ENCODE results near the gene TIPRL.
"Not testable (repeated sequence)": the region's sequence is repeated elsewhere in the genome, so short reads cannot be mapped to it uniquely, and the experiment has no call there.

Gene TIPRL

DNA sequence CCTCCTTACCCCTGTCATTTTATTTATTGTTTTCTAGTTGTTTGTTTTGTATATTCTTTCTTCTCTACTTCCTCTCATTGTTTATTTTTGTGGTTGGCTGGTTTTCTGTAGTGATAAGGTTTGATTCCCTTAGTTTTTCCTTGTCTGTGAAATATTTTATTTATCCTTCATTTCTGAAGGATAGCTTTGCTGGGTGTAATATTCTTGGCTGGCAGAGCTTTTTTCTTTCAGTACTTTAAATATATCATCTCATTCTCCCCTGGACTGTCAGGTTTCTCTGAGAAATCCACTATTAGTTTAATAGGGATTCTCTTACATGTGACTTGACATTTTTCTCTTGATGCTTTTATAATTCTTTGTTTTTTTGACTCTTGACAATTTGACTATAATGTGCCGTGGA, 18.8 kb upstream of the TIPRL start:
- DNase-seq: no peak

DNA sequence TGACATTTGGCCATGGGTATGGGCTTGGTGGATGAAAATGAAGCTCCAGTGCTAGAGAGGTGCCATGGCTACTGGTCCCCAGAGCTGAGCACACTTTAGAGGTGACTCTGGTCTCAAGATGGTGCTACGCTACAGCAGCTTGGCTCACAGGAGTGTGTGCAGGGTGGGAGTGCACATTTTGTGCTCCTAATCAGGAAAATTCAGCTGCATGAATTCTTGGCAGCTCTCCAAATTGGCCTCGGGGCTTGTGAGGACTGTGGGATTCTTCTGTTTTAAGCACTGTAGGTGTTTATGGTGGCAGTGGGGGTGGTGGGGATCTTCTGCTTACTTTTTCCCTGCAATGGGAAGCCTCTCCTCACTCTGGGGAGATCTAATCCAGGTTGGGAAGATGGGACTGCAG, 17.3 kb upstream of the TIPRL start:
- DNase-seq: no peak

DNA sequence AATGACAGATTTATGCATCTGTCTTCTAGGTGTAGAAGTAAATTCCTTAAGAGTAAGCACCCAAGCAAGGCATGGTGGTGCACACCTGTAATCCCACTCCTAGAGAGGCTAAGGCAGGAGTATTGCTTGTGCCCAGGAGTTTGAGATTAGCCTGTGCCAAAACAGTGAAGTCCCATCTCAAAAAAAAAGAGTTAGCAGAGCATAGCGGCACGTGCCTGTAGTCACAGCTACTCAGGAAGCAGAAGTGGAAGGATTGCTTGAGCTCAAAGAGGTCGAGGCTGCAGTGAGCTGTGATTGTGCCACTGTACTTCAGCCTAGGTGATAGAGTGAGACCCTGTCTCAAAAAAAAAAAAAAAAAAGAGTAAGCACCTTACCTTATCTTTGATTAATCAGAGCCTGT, 15.1 kb upstream of the TIPRL start:
- no peak for DNase-seq

DNA sequence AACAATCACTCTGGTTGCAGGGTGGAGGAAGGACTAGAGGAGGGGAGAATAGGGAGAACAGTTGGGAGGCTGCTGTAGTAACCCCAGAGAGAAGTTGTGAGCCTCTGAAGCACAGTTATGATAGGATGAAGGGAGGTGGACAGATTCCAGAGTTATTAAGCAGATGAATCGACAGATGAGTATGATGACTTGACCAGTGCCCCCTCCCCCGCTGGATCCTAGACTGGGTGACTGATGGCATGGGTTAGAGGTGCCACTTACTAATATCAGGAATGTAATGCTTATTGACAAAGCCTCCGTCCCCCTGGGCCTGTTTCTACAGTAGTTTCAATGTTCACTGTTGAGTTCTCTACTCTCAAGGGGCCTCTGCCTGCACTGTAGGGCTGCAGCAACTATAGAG, 14.0 kb upstream of the TIPRL start:
- DNase-seq: no peak

DNA sequence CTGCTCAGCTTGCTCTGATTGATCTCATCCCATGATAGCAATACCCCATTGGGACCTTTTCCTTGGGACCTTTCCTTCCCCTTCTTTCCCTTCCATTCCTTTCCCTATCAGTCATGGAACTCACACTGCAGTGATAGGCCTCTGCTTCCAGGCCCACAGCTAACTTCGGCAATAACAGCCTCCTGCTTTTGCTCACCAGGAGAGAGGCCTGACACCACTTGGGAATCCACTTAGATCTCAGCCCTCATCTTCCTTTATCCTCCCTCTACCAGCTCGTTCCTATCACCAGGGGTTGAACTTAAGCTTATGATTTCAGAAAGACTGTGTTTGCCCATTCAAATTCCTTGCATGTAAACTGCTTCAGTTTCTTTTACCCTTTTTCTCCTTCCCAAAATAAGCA, 11.0 kb upstream of the TIPRL start:
- no peak for DNase-seq

DNA sequence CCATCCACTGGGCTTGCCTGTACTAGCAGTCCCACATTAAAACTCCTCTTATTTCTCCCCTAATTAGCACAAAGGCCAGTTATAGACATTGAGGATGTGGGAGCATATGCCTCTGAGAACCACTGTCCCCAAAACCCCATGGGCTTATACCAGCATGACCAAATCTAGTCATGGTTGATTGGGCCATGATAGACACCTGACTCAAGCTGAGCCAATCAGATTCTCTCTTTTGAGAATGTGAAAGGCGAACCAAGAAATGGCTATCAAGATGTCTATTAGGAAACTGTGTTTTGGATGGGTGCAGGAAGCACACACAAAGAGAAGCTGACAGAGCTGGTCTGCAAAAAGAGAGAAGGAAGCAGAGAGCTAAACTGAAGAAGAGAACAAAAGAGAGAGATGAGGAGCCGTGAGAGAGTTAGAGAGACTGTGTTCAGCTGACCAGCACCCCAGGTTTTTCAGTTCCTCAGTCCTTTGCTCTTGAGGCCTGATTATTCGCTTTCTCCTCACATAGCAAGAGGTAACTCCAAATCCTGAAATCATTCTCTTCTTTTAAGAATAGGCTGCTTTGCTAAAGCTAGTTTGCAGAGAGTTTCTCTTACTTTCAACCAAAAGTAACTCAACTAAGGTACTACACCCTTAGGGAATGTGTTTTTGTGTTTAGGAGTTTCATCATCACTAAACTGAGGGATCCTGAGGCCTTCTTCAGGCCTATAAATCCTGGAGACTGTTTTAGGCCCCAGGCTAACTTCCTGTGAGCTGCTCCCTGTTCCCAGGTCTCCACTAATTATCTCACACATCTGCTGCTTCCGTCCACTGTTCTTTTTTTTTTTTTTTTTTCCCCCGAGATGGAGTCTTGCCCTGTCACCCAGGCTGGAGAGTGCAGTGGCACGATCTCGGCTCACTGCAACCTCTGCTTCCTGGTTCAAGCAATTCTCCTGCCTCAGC, 7.9 kb upstream of the TIPRL start:
- no peak for DNase-seq

DNA sequence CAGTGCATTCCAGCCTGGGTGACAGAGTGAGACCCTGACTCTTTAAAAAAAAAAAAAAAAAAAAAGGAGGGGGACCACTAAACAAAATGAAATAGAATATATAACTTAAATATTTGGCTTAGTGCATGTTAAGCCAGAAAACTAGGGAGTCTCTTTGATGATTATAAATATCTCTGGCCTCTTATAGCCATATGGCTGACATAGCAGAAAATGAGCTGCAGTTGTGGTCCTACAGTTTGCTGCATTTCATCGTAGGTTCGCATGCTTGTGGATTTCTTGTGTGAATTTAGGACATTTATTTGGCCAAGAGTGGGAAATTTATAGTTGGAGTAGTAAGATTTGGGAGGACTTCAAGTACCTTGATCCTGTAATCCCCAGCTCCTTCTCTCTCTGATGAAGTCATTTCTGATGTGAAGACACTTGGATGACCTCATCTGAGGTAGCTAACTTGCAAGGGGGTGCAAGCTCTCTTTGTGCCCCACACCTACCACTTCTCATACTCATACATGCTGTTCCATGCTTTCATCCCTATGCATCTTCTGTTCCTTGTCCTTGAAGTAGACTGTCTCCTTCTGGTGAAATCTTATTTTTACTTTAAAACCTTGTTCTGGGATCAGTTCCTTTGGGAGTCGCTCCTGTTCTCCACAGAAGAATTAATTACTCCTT, 6.4 kb upstream of the TIPRL start:
- DNase-seq: no peak

DNA sequence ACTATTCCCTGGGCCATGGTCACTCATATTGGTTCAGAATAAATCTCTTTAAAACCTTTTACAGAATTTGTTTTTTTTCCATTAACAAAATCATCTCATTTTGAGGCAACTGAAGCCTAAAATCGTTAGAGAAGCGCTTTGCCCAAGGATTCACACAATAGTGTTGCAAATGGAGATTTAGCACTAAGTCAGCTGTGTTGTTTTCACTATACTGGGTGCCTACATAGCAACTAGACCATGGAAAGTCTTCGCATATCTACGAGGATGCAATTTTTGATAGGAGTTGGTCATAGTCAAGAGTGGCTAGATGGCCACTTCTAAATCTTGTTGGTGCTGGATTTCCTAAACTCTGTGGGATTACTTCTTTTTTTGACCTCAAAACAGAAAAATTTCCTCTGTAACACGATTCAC, 530 bp upstream of the TIPRL start:
- no peak for DNase-seq

DNA sequence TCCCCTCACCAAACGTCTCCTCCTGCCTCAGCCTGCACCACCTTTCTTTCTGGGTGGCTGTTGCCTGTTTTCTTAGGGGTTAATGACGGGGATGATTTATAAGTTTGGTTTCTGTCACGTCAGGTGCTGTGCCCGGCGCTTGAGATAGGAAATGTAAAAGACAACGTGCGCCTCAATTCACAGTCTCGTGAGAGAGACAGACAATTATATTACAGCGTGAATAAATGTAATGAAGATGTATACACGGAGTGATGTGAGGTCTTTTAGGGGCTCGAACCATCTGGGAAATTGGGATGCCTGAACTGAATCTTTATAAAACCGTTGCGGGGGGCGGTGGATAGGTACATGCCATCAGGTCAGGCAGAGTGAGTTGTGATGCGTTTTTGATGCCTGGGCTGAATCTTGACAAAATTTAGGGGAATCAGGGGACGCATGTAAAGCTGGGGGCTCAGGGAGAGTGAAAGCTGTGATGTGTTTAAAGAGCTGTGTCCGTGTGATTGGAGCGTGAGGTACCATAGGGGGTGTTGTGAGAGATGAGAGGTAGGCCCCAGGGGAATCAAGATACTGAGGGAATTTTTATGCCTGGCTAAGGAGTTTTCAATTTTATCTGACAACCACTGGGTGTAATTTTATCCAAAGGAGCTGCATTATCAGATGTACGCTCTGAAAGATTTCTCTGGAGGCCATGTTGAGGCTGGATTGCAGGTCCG, 831 bp downstream of the TIPRL start:
- no peak for DNase-seq

DNA sequence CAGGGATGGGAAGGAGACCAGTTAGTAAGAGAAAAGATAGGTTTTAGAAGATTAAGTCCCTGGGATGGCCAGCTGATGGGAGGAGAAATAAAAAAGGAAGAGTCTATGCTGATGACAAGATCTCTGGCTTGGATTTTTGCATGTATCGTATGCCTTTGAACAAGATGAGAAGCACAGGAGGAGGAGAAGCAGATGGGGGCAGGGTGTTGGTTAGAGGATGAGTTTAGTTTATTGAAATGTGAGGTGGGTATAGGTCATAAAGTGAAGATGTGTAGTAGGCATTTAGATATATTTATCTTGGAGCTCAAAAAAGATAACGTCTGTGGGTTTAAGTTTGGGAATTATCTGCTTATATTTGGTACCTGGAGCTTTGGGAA, 1.4 kb downstream of the TIPRL start:
- DNase-seq: no peak

DNA sequence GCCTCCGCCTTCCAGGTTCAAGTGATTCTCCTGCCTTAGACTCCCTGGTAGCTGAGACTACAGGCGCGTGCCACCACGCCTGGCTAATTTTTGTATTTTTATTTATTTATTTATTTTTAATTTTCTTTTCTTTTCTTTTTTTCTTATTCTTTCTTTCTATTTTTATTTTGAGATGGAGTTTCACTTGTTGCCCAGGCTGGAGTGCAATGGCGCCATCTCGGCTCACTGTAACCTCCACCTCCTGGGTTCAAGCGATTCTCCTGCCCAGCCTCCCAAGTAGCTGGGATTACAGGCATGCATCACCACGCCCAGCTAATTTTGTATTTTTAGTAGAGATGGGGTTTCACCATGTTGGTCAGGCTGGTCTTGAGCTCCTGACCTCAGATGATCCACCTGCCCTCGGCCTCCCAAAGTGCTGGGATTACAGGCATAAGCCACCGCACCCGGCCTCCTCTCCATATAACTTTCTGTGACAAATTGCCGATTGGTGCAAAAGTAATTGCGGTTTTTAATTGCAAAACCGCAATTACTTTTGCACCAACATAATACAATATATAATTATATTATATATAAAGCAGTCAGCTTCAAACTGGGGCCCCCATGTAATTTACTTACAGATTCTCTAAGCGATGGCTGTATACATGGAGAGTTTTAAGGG, 2.4 kb downstream of the TIPRL start:
- not testable (repeated sequence) for DNase-seq

DNA sequence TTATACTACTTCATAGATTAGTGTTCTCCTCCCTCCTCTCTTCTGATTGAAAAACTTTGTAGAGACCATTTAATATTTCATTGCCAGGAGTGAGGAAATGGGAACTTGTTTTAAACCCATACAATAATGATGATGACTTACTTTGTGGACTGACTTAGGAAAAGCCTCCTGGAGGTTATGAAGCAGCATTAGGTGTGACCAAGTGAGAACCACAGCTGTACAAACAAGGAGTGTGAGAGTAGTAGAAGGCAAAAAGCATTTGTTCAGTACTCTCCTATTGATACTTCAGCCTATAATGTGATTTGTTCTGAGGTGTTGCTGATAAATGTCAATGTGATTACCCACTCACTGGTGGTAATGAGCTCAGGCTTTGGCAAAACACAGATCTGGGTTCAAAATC, 8.4 kb downstream of the TIPRL start:
- DNase-seq: no peak

DNA sequence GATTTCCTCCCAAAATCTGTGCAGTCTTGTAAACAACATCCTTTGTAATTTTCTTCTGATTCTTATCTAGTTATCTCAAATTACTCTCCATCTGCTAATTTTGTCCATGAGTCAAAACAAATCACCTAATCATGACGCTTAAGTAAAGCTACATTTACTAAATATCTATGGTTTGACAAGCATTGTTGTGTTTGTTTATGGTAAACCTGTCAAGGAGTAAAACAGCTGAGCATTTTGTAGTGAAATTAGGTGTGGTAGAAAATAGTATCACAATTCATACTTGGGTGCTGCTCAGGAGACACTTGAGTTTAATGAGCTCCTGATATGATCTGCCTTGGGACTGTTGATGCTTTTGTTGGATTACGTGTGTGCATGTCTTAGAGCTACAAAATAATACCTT, 11.6 kb downstream of the TIPRL start:
- no peak for DNase-seq

DNA sequence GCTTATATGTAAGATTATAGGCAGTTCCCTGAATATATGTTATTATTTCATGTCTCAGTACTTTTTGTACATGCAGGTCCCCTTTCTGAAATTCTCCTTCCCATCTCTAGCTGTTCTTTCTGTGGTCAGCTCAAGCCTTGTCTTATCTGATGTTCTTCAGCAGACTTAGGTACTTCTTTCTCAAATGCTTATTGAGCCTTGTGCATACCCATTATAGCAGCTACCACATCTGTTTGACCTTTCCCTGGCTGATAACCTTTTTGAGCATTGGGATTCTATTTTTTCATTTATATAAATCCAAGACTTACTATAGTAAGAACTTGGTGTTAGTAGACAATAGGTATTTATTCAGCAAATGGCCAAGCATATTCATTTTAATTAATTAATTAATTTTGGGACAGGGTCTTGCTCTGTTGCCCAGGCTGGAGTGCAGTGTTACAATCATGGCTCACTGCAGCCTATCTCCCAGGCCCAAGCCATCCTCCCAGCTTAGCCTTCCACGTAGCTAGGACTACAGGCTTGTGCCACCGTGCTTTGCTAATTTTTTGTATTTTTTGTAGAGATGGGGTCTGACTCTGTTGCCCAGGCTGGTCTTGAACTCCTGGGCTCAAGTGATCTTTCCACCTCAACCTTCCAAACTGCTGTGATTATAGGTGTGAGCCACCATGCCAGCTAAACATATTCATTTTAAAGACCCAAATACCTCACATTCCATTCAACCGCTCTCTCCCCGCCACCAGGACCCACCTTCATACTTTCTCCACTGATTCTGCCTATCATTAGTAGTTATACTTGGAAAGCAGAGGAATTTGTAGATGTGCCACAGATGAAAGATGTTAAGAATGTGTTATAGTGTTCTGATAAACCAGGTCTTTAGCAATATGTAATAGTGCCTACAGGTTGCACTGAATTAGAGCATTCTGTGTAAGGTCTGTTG, 16.7 kb downstream of the TIPRL start:
- DNase-seq: no peak

DNA sequence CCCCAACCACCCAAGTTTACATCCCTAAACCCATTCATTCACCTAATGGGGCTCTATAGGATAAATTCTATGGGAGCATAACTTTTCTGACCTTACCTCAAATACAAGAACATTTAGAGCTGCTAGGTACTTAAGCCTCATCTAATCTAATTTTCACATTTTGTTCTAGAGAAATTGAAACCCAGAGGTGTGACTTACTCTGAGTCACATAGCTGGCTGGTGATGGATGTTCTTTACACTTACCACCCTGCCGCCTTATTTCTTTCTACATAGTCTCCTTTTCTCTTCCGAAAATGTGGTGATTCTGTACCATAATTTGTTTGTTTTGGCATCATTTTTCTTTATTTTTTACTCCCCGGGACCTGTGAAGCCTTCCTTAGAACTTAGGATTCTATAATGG, 20.3 kb downstream of the TIPRL start:
- no peak for DNase-seq

DNA sequence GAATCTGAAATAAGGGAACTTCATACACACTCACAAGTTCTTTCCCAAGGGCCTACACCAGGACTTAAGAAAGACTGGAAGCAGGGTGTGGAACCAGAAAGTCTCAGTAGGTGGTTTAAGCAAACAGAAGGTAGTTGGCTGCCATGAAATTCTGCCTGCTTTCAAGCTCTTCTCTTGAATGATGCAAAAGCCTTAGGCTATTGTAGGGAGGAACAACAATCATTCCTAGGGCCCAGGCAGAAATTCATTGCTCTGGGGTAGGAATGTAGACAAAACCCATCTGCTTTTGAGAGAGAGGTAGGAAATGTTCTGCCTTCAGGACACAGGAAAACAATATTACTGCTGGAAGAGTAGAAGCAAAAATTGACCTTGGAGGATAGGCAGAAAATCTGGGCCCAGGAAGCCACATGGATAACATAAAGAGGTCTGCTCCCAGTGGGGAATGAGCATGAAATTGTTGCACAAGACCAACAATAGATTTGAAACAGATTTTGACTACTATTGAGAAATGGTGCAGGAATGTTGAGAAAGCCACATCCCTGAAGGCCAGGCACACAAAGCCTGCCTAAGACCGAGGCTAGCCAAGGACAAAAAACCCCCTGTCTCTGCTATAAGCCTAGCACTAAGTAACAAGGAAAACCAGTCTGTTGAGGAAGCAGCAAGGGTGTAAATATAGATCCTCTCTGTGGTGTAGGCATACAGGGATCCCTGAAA, 24.3 kb downstream of the TIPRL start:
- DNase-seq: no peak

DNA sequence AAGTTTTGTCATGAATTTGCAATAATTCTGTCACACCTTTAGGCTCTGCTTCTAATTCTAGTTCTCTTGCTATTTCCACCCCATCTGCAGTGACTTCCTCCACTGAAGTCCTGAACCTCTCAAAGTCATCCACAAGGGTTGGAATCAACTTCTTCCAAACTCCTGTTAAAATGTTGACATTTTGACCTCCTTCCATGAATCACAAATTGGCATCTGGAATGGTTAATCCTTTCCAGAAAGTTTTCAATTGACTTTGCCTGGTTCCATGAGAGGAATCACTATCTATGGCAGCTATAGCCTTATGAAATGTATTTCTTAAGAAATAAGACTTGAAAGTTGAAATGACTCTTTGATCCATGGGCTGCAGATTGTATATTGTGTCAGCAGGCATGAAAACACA, 27.3 kb downstream of the TIPRL start:
- no peak for DNase-seq

DNA sequence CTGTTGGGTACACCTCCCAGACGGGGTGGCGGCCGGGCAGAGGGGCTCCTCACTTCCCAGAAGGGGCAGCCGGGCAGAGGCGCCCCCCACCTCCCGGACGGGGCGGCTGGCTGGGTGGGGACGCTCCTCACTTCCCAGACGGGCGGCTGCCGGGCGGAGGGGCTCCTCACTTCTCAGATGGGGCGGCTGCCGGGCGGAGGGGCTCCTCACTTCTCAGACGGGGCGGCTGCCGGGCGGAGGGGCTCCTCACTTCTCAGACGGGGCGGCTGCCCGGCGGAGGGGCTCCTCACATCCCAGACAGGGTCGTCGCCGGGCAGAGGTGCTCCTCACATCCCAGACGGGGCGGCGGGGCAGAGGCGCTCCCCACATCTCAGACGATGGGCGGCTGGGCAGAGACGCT, 28.9 kb downstream of the TIPRL start:
- DNase-seq: not testable (repeated sequence)

DNA sequence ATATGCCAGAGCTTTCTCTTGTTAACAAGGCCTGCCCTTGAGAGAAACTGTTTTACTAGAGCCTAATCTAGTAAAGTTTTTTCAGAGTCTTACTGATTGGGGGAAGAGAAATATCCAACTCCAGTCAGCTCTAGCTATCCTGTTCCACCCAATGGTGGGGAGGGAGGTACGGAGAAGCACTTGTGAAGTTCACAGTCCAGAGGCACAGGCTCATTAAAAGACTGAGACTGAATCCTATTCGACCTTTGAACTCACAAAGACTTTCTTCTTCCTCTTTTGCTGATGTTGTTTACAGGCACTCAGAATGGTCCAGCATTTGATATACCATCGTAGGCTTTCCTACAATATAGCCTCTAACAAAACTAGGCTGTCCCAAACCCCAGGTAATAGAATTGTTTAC, 31.6 kb downstream of the TIPRL start:
- no peak for DNase-seq

DNA sequence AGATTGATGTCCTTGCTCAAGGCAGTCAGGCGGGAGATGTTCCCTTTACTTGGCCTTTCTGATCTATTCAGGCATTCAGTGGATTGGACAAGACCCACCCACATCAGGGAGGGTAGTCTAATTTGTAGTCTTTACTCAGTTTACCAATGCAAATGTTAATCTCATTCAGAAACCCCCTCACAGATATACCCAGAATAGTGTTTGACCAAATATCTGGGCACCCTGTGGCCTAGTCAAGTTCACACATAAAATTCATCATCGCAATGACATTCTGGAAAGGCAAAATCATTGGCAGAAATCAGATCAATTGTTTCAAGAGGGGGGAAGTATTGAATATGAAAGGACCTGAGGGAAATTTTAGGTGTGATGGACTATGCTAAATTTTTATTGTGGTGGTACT, 34.6 kb downstream of the TIPRL start:
- no peak for DNase-seq

DNA sequence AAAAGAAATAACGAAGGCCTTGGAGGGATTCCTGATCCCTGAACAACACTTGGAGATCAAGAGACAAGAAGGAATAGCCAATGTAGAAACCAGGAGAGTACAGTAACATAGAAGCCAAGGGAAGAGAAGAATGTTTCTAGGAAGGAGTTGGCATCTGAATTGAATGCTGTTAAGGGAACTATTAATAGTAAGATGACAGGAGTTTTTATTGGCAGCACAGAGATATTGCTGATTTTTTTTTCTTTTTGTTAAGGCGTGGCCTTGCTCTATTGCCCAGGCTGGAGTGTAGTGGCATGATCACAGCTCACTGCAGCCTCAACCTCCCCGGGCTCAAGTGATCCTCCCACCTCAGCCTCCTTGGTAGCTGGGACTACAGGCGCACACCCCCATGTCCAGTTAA, 37.4 kb downstream of the TIPRL start:
- no peak for DNase-seq

DNA sequence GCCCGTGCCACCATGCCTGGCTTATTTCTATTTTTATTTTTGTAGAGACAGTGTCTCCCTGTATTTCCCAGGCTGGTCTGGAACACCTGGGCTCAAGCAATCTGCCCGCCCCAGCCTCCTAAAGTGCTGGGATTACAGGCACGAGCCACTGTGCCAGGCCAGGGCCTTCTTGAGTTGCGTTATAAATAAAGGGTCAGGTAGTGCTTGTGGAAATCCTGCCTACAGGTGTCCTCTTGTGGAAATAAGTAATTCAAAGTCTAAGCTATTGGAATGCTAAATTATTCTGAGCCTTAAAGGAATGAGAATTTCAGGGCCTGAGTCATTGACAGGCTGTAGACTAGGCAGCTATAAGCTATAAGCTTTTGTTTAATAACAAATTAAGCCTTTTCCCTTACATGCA, 38.9 kb downstream of the TIPRL start:
- no peak for DNase-seq
